Smooth muscle cell (in vitro differentiated cells): ENCODE data around the gene ARL4C. TPM values are rescaled to one million over a fixed set of nuclear protein-coding genes. Genes with fewer than 3 reads are reported as not detected.
"Not testable (repeated sequence)": the region's sequence is repeated elsewhere in the genome, so short reads cannot be mapped to it uniquely, and the experiment has no call there.

Source experiments
- DNase-seq: peaks from one replicate; lab custom pipeline; 2025; ENCODE audit not compliant: unreplicated experiment; lab: John Stamatoyannopoulos, UW
- H2AFZ ChIP-seq: fragments of 200-600 bp; sonication (generic); 2 replicates; pipeline ENCODE4 v1.6.0; 2016; ENCODE audit warnings: antibody characterized with exemption, low read depth, mild to moderate bottlenecking
- H3F3A ChIP-seq: fragments of 200-600 bp; sonication (generic); 2 replicates; pipeline ENCODE4 v1.6.0; 2017; ENCODE audit warnings: antibody characterized with exemption, low read depth
- H3K27ac ChIP-seq: fragments of 200-600 bp; sonication (generic); 2 replicates; pipeline ENCODE4 v1.5.1; 2016; ENCODE audit warnings: low read depth, mild to moderate bottlenecking
- H3K27me3 ChIP-seq: fragments of 200-600 bp; sonication (generic); 2 replicates; pipeline ENCODE4 v1.6.1; 2016; ENCODE audit warnings: low read depth, mild to moderate bottlenecking
- H3K36me3 ChIP-seq: fragments of 200-600 bp; sonication (generic); 2 replicates; pipeline ENCODE4 v1.5.1; 2016; ENCODE audit warnings: low read depth
- H3K4me1 ChIP-seq: fragments of 200-600 bp; sonication (generic); 2 replicates; pipeline ENCODE4 v1.5.1; 2016; ENCODE audit warnings: low read depth
- H3K4me2 ChIP-seq: fragments of 200-600 bp; sonication (generic); 2 replicates; pipeline ENCODE4 v1.6.0; 2016; ENCODE audit warnings: mild to moderate bottlenecking
- H3K4me3 ChIP-seq: fragments of 200-600 bp; sonication (generic); 2 replicates; pipeline ENCODE4 v1.5.1; 2016; ENCODE audit warnings: mild to moderate bottlenecking
- H3K79me2 ChIP-seq: fragments of 200-600 bp; sonication (generic); 2 replicates; pipeline ENCODE4 v1.6.0; 2016; ENCODE audit warnings: low read depth, mild to moderate bottlenecking
- H3K9ac ChIP-seq: fragments of 200-600 bp; sonication (generic); 2 replicates; pipeline ENCODE4 v1.6.0; 2016; ENCODE audit warnings: low read depth
- H3K9me3 ChIP-seq: fragments of 200-600 bp; sonication (generic); replicated peaks from 2 replicates; pipeline ENCODE4 v1.5.1; 2016; ENCODE audit warnings: low read depth
- H4K20me1 ChIP-seq: fragments of 200-600 bp; sonication (generic); 2 replicates; pipeline ENCODE4 v1.6.0; 2016; ENCODE audit warnings: low read depth
- WGBS: methylation state at CpG from one replicate; pipeline ENCODE4 v1.1.7; 2016; ENCODE audit warnings: low lambda C conversion rate; 5-methylcytosine and 5-hydroxymethylcytosine counted together
- polyA plus RNA-seq: library from polyadenylated mRNA; unstranded; fragments of >200 nt; fragmentation: Nextera tagmentation; extraction: Ambion mirVana; gene quantifications from 2 replicates; pipeline ENCODE4 v1.2.1, GENCODE V29; 2016
- total RNA-seq: library from RNA; depleted of rRNA; stranded (reverse); fragments of >200 nt; gene quantifications from 2 replicates; pipeline ENCODE4 v1.2.3, GENCODE V29; 2014
- TF ChIP-seq, protein P1 (sequence below): fragments of 200-600 bp; sonication (generic); IDR thresholded peaks from 2 replicates; pipeline ENCODE4 v1.5.1; 2017; ENCODE audit warnings: borderline replicate concordance, mild to moderate bottlenecking, antibody characterized with exemption; ENCODE audit not compliant: insufficient read depth, poor library complexity, severe bottlenecking

The ARL4C gene
- total and polyA plus RNA-seq, 2 experiments from 2014 or later: 8.0 to 9.5 TPM

DNA sequence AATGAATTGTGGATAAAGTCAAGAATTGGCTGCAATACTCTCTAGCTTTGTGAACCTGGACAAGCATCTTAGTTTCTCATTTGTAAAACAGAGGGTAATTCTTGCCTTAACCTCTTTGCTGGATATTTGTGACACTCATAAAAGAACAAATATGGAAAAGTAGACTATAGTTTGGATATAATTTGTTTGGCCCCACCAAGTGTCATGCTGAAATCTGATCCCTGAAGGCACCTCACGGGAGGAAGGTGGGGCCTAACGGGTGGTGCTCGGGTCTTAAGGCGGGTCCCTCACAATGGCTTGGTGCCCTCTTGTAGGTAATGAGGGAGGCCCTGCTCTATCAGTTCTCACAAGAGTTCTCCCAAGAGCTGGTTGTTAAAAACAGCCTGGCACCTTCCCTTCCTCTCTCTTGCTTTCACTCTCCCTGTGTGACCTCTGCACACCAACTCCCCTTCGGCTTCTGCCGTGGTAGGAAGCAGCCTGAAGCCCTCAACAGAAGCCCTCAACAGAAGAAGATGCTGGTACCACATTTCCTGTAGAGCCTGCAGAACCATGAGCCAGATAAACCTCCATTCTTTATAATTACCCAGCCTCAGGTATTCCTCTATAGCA lies 37.4 kb downstream of the ARL4C start:
- H3K4me2 ChIP-seq: no peak overlapping the region
- H3K27ac ChIP-seq: no peak overlapping the region
- H3K27me3 ChIP-seq: no peaks in the 10 kb centered on the region
- H4K20me1 ChIP-seq: no peaks in the 10 kb centered on the region
- H3K4me1 ChIP-seq: no peaks in the 10 kb centered on the region
- H2AFZ ChIP-seq: no peak overlapping the region
- DNase-seq: no peak
- no peaks in the 10 kb centered on the region for H3K9me3 ChIP-seq
- WGBS: 86% methylated on average over 6 of the region's 6 CpGs
- H3K79me2 ChIP-seq: no peaks in the 10 kb centered on the region
- TF ChIP-seq, protein P1, sequence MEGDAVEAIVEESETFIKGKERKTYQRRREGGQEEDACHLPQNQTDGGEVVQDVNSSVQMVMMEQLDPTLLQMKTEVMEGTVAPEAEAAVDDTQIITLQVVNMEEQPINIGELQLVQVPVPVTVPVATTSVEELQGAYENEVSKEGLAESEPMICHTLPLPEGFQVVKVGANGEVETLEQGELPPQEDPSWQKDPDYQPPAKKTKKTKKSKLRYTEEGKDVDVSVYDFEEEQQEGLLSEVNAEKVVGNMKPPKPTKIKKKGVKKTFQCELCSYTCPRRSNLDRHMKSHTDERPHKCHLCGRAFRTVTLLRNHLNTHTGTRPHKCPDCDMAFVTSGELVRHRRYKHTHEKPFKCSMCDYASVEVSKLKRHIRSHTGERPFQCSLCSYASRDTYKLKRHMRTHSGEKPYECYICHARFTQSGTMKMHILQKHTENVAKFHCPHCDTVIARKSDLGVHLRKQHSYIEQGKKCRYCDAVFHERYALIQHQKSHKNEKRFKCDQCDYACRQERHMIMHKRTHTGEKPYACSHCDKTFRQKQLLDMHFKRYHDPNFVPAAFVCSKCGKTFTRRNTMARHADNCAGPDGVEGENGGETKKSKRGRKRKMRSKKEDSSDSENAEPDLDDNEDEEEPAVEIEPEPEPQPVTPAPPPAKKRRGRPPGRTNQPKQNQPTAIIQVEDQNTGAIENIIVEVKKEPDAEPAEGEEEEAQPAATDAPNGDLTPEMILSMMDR: no peak
- H3F3A ChIP-seq: no peaks in the 10 kb centered on the region
- no peak overlapping the region for H3K9ac ChIP-seq
- no peak overlapping the region for H3K4me3 ChIP-seq
- H3K36me3 ChIP-seq: no peaks in the 10 kb centered on the region

DNA sequence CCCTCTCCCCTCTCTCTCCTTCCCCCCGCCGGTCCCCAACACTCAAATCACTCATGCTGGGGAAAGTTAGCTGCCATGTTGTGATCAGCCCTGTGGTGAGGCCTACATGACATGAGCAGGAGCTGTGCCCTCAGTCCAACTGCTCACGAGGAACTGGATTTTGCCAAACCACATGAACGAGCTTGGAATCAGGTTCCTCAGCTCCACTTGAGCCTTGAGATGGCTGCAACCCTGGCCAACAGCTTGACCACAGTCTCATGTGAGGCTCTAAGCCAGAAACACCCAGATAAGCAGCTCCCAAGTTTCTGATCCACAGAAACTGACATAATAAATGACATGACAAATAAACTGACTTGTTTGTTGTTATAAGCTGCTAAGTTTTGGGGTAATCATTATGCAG lies 38.4 kb downstream of the ARL4C start:
- no peaks in the 10 kb centered on the region for H3K9me3 ChIP-seq
- TF ChIP-seq, protein P1: no peak
- 79% methylated on average over 3 of the region's 4 CpGs for WGBS
- no peak overlapping the region for H3K4me3 ChIP-seq
- H3K36me3 ChIP-seq: no peaks in the 10 kb centered on the region
- H3K4me1 ChIP-seq: peaks cover 3% of the 10 kb centered on the region
- H4K20me1 ChIP-seq: no peaks in the 10 kb centered on the region
- no peaks in the 10 kb centered on the region for H3K79me2 ChIP-seq
- H2AFZ ChIP-seq: no peak overlapping the region
- H3K27me3 ChIP-seq: no peaks in the 10 kb centered on the region
- no peak overlapping the region for H3K27ac ChIP-seq
- no peak overlapping the region for H3K9ac ChIP-seq
- no peaks in the 10 kb centered on the region for H3F3A ChIP-seq
- DNase-seq: no peak
- H3K4me2 ChIP-seq: no peak overlapping the region

GRCh38 chr2:234457421-234457820 lies 39.5 kb downstream of the ARL4C start:
- DNase-seq: no peak
- WGBS: 48% methylated on average over 2 of the region's 2 CpGs
- Histone ChIP-seq H3F3A (no peaks in the 10 kb centered on the region), H3K27me3 (no peaks in the 10 kb centered on the region), H3K4me3 (no peak overlapping the region), H3K27ac (no peak overlapping the region), H3K4me2 (no peak overlapping the region), H3K9ac (no peak overlapping the region), H3K79me2 (no peaks in the 10 kb centered on the region), H3K9me3 (no peaks in the 10 kb centered on the region), H3K4me1 (peaks cover 4% of the 10 kb centered on the region), H2AFZ (no peak overlapping the region), H4K20me1 (no peaks in the 10 kb centered on the region), H3K36me3 (no peaks in the 10 kb centered on the region)
- TF ChIP-seq, protein P1: no peak

DNA sequence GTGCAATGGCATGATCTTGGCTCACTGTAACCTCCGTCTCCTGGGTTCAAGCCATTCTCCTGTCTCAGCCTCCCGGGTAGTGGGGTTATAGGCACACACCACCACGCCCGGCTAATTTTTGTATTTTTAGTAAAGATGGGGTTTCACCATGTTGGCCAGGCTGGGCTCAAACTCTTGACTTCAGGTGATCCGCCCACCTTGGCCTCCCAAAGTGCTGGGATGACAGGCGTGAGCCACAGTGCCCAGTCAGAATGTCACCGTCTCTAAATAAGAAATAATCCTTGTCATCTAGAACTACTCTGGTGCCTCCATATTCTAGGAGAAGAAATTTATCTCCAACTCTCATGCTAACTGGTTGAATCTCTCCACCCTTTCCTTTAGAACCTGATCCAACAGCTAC lies 41.6 kb downstream of the ARL4C start:
- over 99% methylated on average over 7 of the region's 7 CpGs for WGBS
- H3K36me3 ChIP-seq, H3K4me3 ChIP-seq: not testable (repeated sequence)

More for the DNA sequence above, 41.6 kb downstream of the ARL4C start:
- H3K4me2 ChIP-seq, H3K9ac ChIP-seq, H3F3A ChIP-seq, H4K20me1 ChIP-seq, H3K27me3 ChIP-seq, H3K27ac ChIP-seq, H2AFZ ChIP-seq, H3K9me3 ChIP-seq, H3K79me2 ChIP-seq, DNase-seq: not testable (repeated sequence)
- peaks cover 24% of the 10 kb centered on the region for H3K4me1 ChIP-seq
